GM23248 (cell line): Measurements from ENCODE around the gene ZNF330. TPM values are rescaled to one million over a fixed set of nuclear protein-coding genes. Genes with fewer than 3 reads are reported as not detected.

ENCODE experiments used
- DNase-seq: peaks from one replicate; pipeline ENCODE4 v3.0.0-alpha.2; 2015
- H2AFZ ChIP-seq: fragments of 200-600 bp; sonication (generic); 2 replicates; pipeline ENCODE4 v1.6.1; 2016; ENCODE audit warnings: antibody characterized with exemption
- H3F3A ChIP-seq: fragments of 200-600 bp; sonication (generic); 2 replicates; pipeline ENCODE4 v1.6.1; 2016; ENCODE audit warnings: mild to moderate bottlenecking, antibody characterized with exemption, mixed run types; ENCODE audit not compliant: insufficient read depth
- H3K27ac ChIP-seq: fragments of 200-600 bp; sonication (generic); 2 replicates; pipeline ENCODE4 v1.5.1; 2016; ENCODE audit warnings: mild to moderate bottlenecking
- H3K27me3 ChIP-seq: fragments of 200-600 bp; sonication (generic); replicated peaks from 2 replicates; pipeline ENCODE4 v1.6.1; 2016; ENCODE audit warnings: mild to moderate bottlenecking; ENCODE audit not compliant: insufficient read depth
- H3K36me3 ChIP-seq: fragments of 200-600 bp; sonication (generic); 2 replicates; pipeline ENCODE4 v1.6.1; 2016; ENCODE audit warnings: low read depth, mild to moderate bottlenecking
- H3K4me1 ChIP-seq: fragments of 200-600 bp; sonication (generic); 2 replicates; pipeline ENCODE4 v1.6.1; 2016; ENCODE audit warnings: mild to moderate bottlenecking; ENCODE audit not compliant: insufficient read depth
- H3K4me2 ChIP-seq: fragments of 200-600 bp; sonication (generic); one replicate; pipeline ENCODE4 v1.6.1; 2016; ENCODE audit warnings: mild to moderate bottlenecking; ENCODE audit not compliant: unreplicated experiment
- H3K4me3 ChIP-seq: fragments of 200-600 bp; sonication (generic); 2 replicates; pipeline ENCODE4 v1.5.1; 2016; ENCODE audit warnings: mild to moderate bottlenecking
- H3K79me2 ChIP-seq: fragments of 200-600 bp; sonication (generic); 2 replicates; pipeline ENCODE4 v1.6.1; 2016; ENCODE audit warnings: mild to moderate bottlenecking; ENCODE audit not compliant: insufficient read depth
- H3K9ac ChIP-seq: fragments of 200-600 bp; sonication (generic); 2 replicates; pipeline ENCODE4 v1.6.1; 2016; ENCODE audit warnings: mild to moderate bottlenecking
- H3K9me2 ChIP-seq: fragments of 200-600 bp; sonication (generic); 2 replicates; pipeline ENCODE4 v1.6.1; 2016; ENCODE audit warnings: mixed run types, mild to moderate bottlenecking, moderate library complexity; ENCODE audit not compliant: insufficient read depth
- H3K9me3 ChIP-seq: fragments of 200-600 bp; sonication (generic); one replicate; pipeline ENCODE4 v1.6.1; 2017; ENCODE audit warnings: low read depth
- H4K20me1 ChIP-seq: fragments of 200-600 bp; sonication (generic); 2 replicates; pipeline ENCODE4 v1.6.0; 2016; ENCODE audit not compliant: insufficient read depth
- EZH2 ChIP-seq: fragments of 200-600 bp; sonication (generic); IDR thresholded peaks from 2 replicates; pipeline ENCODE4 v1.6.1; 2018; ENCODE audit warnings: antibody characterized with exemption, mild to moderate bottlenecking; ENCODE audit not compliant: insufficient read depth, poor library complexity, severe bottlenecking
- EZH2phosphoT487 ChIP-seq: fragments of 200-600 bp; sonication (generic); IDR thresholded peaks from 2 replicates; pipeline ENCODE4 v1.6.1; 2018; ENCODE audit warnings: antibody characterized with exemption, moderate library complexity, mild to moderate bottlenecking, low read depth; ENCODE audit not compliant: insufficient read depth
- WGBS, 2 experiments: methylation state at CpG; one replicate each; pipeline ENCODE4 v1.1.6; 2015 to 2017; ENCODE audit warnings: low lambda C conversion rate in 2 of 2, low coverage in 1 of 2; ENCODE audit errors: missing lambda C conversion rate in 2 of 2; 5-methylcytosine and 5-hydroxymethylcytosine counted together
- in situ Hi-C: fragments of 300-500 bp; cut with MboI; formaldehyde crosslinking; loops from 2 replicates; pipeline ENCODE4 v1.15.0; 2020
- polyA plus RNA-seq: library from polyadenylated mRNA; unstranded; fragments of >200 nt; fragmentation: Nextera tagmentation; extraction: Ambion mirVana; gene quantifications from 2 replicates; pipeline ENCODE4 v1.2.1, GENCODE V29; 2016
- total RNA-seq: library from RNA; depleted of rRNA; stranded (reverse); fragments of >200 nt; shearing (Covaris generic); gene quantifications from 2 replicates; pipeline ENCODE4 v1.2.3, GENCODE V29; 2014

The ZNF330 gene
- total and polyA plus RNA-seq, 2 experiments from 2014 or later: 28.9 to 36.1 TPM

DNA sequence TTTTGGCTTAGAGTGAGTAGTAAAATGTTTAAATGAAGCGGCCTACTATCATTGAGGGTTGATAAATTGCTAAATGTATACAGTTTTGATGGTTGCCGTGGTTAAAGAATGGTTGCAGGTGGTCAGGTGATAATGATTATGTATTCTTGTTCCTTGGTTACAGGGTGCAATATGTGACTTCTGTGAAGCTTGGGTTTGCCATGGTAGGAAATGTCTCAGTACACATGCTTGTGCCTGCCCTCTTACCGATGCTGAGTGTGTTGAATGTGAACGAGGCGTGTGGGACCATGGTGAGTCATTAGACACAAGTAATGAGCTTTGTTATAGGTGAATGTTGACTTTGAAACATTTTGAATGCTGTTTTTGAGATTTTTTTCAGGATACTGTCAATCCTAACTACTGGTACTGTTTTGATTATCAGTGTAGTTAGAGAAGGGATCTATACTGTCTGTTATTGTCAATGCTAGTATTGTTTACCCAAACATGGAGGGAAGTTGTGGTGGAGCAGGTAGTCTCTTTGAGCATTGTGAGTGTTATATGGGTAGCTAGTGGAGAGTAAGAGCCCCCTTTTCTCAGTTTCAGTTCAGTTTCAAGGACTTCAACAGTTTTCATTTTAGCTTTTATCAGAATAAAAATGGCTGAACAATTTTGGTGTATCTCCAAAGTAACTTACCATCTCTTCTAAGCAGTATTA lies 8.9 kb downstream of the ZNF330 start:
- Histone ChIP-seq H3F3A (no peaks in the 10 kb centered on the region), H3K4me2 (no peak overlapping the region), H3K9ac (no peak overlapping the region), H3K27me3 (no peaks in the 10 kb centered on the region), H3K27ac (no peak overlapping the region), H3K9me2 (no peaks in the 10 kb centered on the region), H3K9me3 (no peaks in the 10 kb centered on the region), H3K36me3 (peaks cover 91% of the 10 kb centered on the region), H3K4me3 (no peak overlapping the region), H4K20me1 (no peaks in the 10 kb centered on the region), H2AFZ (no peak overlapping the region), H3K79me2 (peaks cover 29% of the 10 kb centered on the region), H3K4me1 (no peaks in the 10 kb centered on the region)
- DNase-seq: no peak
- in situ Hi-C loops: no loop called here
- WGBS, 2 experiments: 96 to 97% methylated on average over 5 of the region's 5 CpGs
- TF ChIP-seq EZH2phosphoT487 (no peak), EZH2 (no peak)

- Histone ChIP-seq H3K36me3 (peaks cover 67% of the 10 kb centered on the region), H3K4me2 (no peak overlapping the region)
- in situ Hi-C loops: no loop called here
Measured at GRCh38 chr4:141233673-141234072, 13.0 kb downstream of the ZNF330 start.

DNA sequence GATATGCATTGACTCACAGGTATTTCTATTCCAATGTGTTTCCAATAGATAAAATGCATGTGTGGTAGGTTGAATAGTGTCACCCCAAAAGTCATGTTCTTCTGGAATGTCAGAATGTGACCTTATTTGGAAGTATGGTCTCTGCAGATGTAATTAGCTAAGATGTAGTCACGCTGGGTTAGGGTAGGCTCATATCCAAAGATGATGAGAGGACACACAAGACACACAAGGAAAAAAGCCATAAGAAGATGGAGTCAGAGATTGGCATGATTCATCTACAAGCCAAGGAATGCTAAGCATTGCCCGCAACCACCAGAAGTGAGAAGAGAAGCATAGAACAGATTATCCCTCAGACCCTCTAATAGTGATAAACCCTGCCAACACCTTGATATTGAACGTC lies 17.5 kb downstream of the ZNF330 start:
- Histone ChIP-seq H4K20me1 (no peaks in the 10 kb centered on the region), H3K27me3 (no peaks in the 10 kb centered on the region), H3K27ac (no peak overlapping the region), H3K9me3 (no peaks in the 10 kb centered on the region), H2AFZ (no peak overlapping the region), H3K4me1 (peaks cover 4% of the 10 kb centered on the region; the same call in 1 of the 2 replicates), H3K79me2 (no peaks in the 10 kb centered on the region), H3K4me3 (no peak overlapping the region), H3K9me2 (no peaks in the 10 kb centered on the region), H3K36me3 (peaks cover 23% of the 10 kb centered on the region), H3F3A (no peaks in the 10 kb centered on the region), H3K9ac (no peak overlapping the region), H3K4me2 (no peak overlapping the region)
- TF ChIP-seq EZH2: no peak
- no peak for TF ChIP-seq EZH2phosphoT487
- DNase-seq: peak; percentile 31
- in situ Hi-C loops: no loop called here
- 69 to 74% methylated on average over 3 of the region's 3 CpGs for WGBS, 2 experiments

More at GRCh38 chr4:141233673-141234072, 13.0 kb downstream of the ZNF330 start:
- WGBS, 2 experiments: 76 to 83% methylated on average over 3 of the region's 3 CpGs
- Histone ChIP-seq H3K27me3 (no peaks in the 10 kb centered on the region), H3K79me2 (no peaks in the 10 kb centered on the region), H3K27ac (no peak overlapping the region), H3K9ac (no peak overlapping the region), H3K4me3 (no peak overlapping the region), H3K9me2 (no peaks in the 10 kb centered on the region), H4K20me1 (no peaks in the 10 kb centered on the region), H2AFZ (no peak overlapping the region), H3K9me3 (no peaks in the 10 kb centered on the region), H3F3A (no peaks in the 10 kb centered on the region), H3K4me1 (peaks cover 4% of the 10 kb centered on the region; the same call in 1 of the 2 replicates)
- DNase-seq: no peak
- no peak for TF ChIP-seq EZH2phosphoT487
- TF ChIP-seq EZH2: no peak

DNA sequence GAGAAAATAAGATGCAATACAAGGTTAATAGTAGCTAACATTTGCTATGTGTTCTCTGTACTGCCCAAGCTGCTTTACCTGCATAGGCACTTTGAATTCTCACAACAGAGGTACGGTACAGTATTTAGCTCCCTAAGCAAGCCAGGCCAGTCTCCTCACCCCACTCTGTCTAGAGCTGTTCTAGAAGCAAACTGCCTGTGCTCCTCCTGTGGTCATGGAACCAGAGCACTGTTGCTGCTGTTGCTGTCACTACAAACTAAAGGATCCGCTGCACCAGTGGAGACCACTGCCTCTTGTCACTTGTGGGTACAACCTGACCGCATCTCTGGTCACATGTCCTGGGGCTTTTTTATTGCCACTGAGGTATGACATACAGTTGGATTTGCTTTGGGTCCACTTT lies 19.6 kb downstream of the ZNF330 start:
- no peaks in the 10 kb centered on the region for H4K20me1 ChIP-seq
- no peak overlapping the region for H3K4me3 ChIP-seq
- no peak for DNase-seq
- H2AFZ ChIP-seq: peak overlapping the region; percentile 8; the same call in 1 of the 2 replicates
- H3K9me3 ChIP-seq: no peaks in the 10 kb centered on the region
- TF ChIP-seq EZH2 (no peak), EZH2phosphoT487 (no peak)
- peaks cover 6% of the 10 kb centered on the region; the same call in 1 of the 2 replicates for H3K4me1 ChIP-seq
- H3K79me2 ChIP-seq: no peaks in the 10 kb centered on the region
- peaks cover 2% of the 10 kb centered on the region; the same call in 1 of the 2 replicates for H3F3A ChIP-seq
- H3K4me2 ChIP-seq: no peak overlapping the region
- H3K9ac ChIP-seq: no peak overlapping the region
- no peak overlapping the region for H3K27ac ChIP-seq
- H3K27me3 ChIP-seq: no peaks in the 10 kb centered on the region
- no peaks in the 10 kb centered on the region for H3K9me2 ChIP-seq
- H3K36me3 ChIP-seq: peaks cover 2% of the 10 kb centered on the region
- in situ Hi-C loops: no loop called here
- WGBS, 2 experiments: 94 to 96% methylated on average over 3 of the region's 3 CpGs
